Measurements from ENCODE around the gene PNPLA8. TPM values are rescaled to one million over a fixed set of nuclear protein-coding genes. Genes with fewer than 3 reads are reported as not detected.

The PNPLA8 gene, protein sequence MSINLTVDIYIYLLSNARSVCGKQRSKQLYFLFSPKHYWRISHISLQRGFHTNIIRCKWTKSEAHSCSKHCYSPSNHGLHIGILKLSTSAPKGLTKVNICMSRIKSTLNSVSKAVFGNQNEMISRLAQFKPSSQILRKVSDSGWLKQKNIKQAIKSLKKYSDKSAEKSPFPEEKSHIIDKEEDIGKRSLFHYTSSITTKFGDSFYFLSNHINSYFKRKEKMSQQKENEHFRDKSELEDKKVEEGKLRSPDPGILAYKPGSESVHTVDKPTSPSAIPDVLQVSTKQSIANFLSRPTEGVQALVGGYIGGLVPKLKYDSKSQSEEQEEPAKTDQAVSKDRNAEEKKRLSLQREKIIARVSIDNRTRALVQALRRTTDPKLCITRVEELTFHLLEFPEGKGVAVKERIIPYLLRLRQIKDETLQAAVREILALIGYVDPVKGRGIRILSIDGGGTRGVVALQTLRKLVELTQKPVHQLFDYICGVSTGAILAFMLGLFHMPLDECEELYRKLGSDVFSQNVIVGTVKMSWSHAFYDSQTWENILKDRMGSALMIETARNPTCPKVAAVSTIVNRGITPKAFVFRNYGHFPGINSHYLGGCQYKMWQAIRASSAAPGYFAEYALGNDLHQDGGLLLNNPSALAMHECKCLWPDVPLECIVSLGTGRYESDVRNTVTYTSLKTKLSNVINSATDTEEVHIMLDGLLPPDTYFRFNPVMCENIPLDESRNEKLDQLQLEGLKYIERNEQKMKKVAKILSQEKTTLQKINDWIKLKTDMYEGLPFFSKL
- 10 to 100 TPM; 20.8 to 32.3 (median 23.4) TPM for total RNA-seq
- long read RNA-seq, donor 1, transcript PNPLA8-201 (11 exons, 3,490 nt) = minor isoform, 10 of 45 reads
- long read RNA-seq, donor 1, transcript PNPLA8-206 (10 exons, 3,462 nt) = major isoform, 22 of 45 reads
- long read RNA-seq, donor 1, partial matches to known transcripts = 4 of 45 reads
- long read RNA-seq, donor 1, other reads (novel, unspliced or antisense) = 9 of 45 reads
- long read RNA-seq, donor 2, transcript PNPLA8-201 (11 exons, 3,490 nt) = major isoform, 10 of 16 reads
- long read RNA-seq, donor 2, partial matches to known transcripts = 2 of 16 reads
- long read RNA-seq, donor 2, other reads (novel, unspliced or antisense) = 2 of 16 reads

DNA sequence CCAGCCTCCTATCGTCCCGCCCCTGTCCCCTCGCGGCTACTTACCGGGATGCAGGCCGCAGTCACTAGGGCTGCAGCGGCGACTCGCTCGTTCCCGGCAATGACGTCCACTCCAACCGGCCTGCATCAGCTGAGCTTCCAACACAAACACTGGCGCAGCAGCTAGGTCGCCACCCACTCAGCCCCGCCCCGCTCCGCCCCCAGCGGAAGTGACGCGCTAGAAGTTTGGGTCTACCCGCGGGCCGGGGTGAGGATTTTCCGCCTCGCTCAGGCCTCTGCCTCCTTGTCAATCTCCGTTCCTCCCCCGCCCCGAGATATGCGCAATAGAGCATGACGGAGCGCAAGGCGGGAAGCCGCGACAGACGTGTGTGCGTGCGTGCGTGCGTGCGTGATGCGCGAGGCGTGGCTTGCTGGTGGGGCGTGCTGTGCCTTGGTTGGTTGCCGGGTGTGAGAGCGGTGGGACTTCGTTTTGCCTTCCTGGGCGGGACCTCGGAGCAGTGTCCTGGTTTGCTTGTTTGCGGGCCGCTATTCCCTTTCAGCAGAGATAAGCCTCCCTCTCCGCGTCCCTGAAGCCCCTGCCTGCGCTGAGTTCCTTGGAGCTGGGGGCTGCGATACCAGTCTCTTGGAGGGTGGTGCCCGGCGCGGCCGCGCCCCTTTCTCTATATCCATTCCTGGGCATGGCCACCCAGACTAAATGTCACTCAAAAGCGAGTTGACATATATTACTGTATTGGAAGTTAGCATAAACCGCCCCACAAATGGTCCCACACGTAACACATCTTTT, at the start of gene PNPLA8:
Gene PNPLA8, minus strand, starts transcription at position 151 of the 783 bp plus-strand sequence. CDS start 10,644 bp downstream, outside the sequence.
- peak within 1 kb of the TSS; percentile 64 for H3K4me3 ChIP-seq
- TF ChIP-seq, protein P1, sequence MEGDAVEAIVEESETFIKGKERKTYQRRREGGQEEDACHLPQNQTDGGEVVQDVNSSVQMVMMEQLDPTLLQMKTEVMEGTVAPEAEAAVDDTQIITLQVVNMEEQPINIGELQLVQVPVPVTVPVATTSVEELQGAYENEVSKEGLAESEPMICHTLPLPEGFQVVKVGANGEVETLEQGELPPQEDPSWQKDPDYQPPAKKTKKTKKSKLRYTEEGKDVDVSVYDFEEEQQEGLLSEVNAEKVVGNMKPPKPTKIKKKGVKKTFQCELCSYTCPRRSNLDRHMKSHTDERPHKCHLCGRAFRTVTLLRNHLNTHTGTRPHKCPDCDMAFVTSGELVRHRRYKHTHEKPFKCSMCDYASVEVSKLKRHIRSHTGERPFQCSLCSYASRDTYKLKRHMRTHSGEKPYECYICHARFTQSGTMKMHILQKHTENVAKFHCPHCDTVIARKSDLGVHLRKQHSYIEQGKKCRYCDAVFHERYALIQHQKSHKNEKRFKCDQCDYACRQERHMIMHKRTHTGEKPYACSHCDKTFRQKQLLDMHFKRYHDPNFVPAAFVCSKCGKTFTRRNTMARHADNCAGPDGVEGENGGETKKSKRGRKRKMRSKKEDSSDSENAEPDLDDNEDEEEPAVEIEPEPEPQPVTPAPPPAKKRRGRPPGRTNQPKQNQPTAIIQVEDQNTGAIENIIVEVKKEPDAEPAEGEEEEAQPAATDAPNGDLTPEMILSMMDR (IDR thresholded peaks at IDR 0.05) = peak; percentile 10
- intact Hi-C loops (cut with DNase I, micrococcal nuclease) = loop anchor here (2.0 to 5.0 kb wide), 2 partner anchors 41 to 45 kb away; partner anchors contain the start of genes DNAJB9 (in 1 of the 2) and THAP5 (in 1 of the 2)
- peaks cover 16% of the 10 kb centered on the region for H3K4me1 ChIP-seq (ENCODE audit: low read depth)
- no peaks in the 10 kb centered on the region for H3K9me3 ChIP-seq
- H3K36me3 ChIP-seq (ENCODE audit: low read depth) = peaks cover 5% of the 10 kb centered on the region
- ATAC-seq = peak; percentile 94
- DNase-seq = peak; percentile 100

DNA sequence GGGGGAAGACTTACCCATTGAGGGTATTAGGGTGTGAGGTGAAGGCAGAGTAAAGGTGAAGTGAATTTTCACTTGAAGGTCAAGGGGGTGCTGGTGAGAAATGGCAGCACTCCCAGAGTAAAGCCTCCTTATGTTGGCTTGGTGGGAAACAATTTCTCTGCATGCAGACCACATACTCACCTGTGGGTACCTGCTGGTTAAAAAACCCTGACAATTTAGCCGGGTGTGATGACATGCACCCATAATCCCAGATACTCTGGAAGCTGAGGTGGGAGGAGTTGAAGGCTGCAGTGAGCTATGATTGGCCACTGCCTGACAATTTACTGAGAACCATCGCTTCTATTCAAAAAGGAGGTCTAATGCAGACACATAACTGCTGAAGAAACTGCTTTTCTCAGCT, 49.2 kb upstream of the PNPLA8 start:
- Histone ChIP-seq H3K36me3 (ENCODE audit: low read depth) (no peaks in the 10 kb centered on the region), H3K9me3 (peaks cover 6% of the 10 kb centered on the region)

DNA sequence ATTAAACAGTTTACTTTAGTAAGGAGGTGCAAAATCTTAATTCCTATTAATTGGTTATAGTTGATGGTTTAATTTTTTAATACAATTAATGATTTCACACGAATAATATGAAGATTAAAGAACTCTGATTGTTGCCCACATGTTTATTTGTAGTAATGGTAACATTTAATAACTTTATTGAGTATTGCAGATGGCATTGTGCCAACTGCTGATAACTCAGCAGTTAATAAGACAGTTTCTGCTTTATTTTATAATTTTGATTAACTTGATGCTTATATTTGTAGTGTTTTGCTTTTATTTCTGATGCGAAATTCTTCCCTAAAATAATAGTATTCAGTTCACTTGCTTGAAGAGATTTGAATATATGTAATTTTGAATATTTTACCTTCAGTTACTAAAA, 46.5 kb upstream of the PNPLA8 start:
- Histone ChIP-seq H3K9me3 (no peaks in the 10 kb centered on the region), H3K36me3 (ENCODE audit: low read depth) (no peaks in the 10 kb centered on the region), H3K4me1 (ENCODE audit: low read depth) (peaks cover 10% of the 10 kb centered on the region), H3K4me3 (no peak overlapping the region)
- DNase-seq = no peak
- intact Hi-C loops (cut with DNase I, micrococcal nuclease) = no loop called here
- TF ChIP-seq, protein P1 (IDR thresholded peaks at IDR 0.05) = no peak
- no peak for ATAC-seq

More for the DNA sequence above, 49.2 kb upstream of the PNPLA8 start:
- no peak for DNase-seq
- ATAC-seq = no peak
- Histone ChIP-seq H3K4me1 (ENCODE audit: low read depth) (peaks cover 6% of the 10 kb centered on the region), H3K4me3 (no peak overlapping the region)
- TF ChIP-seq, protein P1 (IDR thresholded peaks at IDR 0.05) = no peak
- intact Hi-C loops (cut with DNase I, micrococcal nuclease) = no loop called here

DNA sequence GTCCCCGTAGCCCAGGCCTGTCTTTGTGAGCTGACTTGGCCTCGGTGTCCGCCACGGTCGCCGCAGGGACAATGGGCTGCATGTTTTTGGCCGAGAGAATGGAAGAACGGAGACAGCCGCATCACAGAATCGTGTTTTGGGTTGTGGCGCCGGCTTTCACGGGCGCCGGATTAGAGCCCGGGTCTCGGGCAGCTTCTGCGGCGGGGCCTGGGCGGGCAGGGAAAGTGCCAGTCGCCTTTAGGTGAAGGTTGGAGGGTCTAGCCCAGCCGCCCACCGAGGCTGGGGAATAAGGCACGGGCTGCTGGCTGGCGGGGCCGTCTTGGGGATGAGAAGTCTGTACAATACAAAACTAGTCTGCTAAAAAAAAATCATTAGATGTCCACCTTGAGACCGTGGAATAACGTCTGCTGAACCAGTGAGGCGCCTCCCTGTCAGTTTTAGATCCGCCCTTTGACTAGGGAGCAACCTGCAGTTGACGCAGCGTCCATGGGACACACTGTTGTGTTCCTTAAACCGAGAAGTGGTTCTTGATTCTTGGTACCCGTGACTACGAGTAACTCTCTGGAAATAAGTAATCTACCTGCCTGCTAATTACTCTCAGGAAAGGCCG, 44.3 kb upstream of the PNPLA8 start:
- Histone ChIP-seq H3K4me3 (peak overlapping the region; percentile 92), H3K4me1 (ENCODE audit: low read depth) (peaks cover 15% of the 10 kb centered on the region), H3K36me3 (ENCODE audit: low read depth) (no peaks in the 10 kb centered on the region), H3K9me3 (no peaks in the 10 kb centered on the region)
- TF ChIP-seq, protein P1 (IDR thresholded peaks at IDR 0.05) = no peak
- intact Hi-C loops (cut with DNase I, micrococcal nuclease) = loop anchor here in 1 of 2 donors (2.0 kb wide), 1 partner anchor 45 kb away; no protein-coding TSS in a partner anchor
- peak; percentile 68 for ATAC-seq
- peak; percentile 67 to 73 (median 68) for DNase-seq

Measured in mucosa of descending colon (tissue), 3 donors.